H1 (cell line): ENCODE results near the gene ITGA8. TPM values are rescaled to one million over a fixed set of nuclear protein-coding genes. Genes with fewer than 3 reads are reported as not detected.
"Not testable (repeated sequence)": the region's sequence is repeated elsewhere in the genome, so short reads cannot be mapped to it uniquely, and the experiment has no call there.

Source experiments
- CTCF ChIA-PET: fragments of 300-600 bp; sonication (Branson Sonifier 250); formaldehyde crosslinking; loops from one replicate; lab custom pipeline; 2021; ENCODE audit not compliant: partially characterized antibody; lab: Charles Lee
- POLR2A ChIA-PET: fragments of 300-600 bp; sonication (Branson Sonifier 250); formaldehyde crosslinking; loops from one replicate; lab custom pipeline; 2021; ENCODE audit warnings: inconsistent platforms; ENCODE audit not compliant: partially characterized antibody; lab: Charles Lee
- DNase-seq, 2 experiments: peaks; one replicate each; pipeline versions ENCODE4 v3.0.0 to v3.0.0-alpha.2; 2010 to 2022; ENCODE audit warnings: low spot score in 2 of 2, low read depth in 1 of 2, mixed read lengths in 1 of 2
- FAIRE-seq: peaks from 2 replicates; lab custom pipeline; 2011; peaks lifted over from hg19 to GRCh38; lab: Jason Lieb, UNC
- H2AFZ ChIP-seq: 2 replicates; pipeline ENCODE4 v1.8.1; 2012; ENCODE audit warnings: low read length, inconsistent platforms
- H2AK5ac ChIP-seq: 2 replicates; pipeline ENCODE4 v1.6.1; 2013; ENCODE audit warnings: low read depth, low read length
- H2BK120ac ChIP-seq: replicated peaks from 2 replicates; pipeline ENCODE3; 2013; ENCODE audit warnings: low read depth, low read length, inconsistent platforms
- H2BK12ac ChIP-seq: 2 replicates; pipeline ENCODE4 v1.6.1; 2013; ENCODE audit warnings: low read depth, low read length
- H2BK15ac ChIP-seq: 2 replicates; pipeline ENCODE4 v1.6.1; 2013; ENCODE audit warnings: low read length
- H2BK20ac ChIP-seq: 2 replicates; pipeline ENCODE4 v1.6.1; 2013; ENCODE audit warnings: low read length
- H2BK5ac ChIP-seq: 2 replicates; pipeline ENCODE4 v1.6.1; 2013; ENCODE audit warnings: low read depth, low read length
- H3K14ac ChIP-seq: 2 replicates; pipeline ENCODE4 v1.6.1; 2013; ENCODE audit warnings: inconsistent platforms; ENCODE audit not compliant: insufficient read length
- H3K18ac ChIP-seq: 2 replicates; pipeline ENCODE4 v1.6.1; 2013; ENCODE audit warnings: low read length; ENCODE audit errors: extremely low read depth
- H3K23ac ChIP-seq: 2 replicates; pipeline ENCODE4 v1.6.1; 2013; ENCODE audit warnings: inconsistent platforms; ENCODE audit not compliant: insufficient read length
- H3K23me2 ChIP-seq: 2 replicates; pipeline ENCODE4 v1.6.1; 2013; ENCODE audit warnings: low read depth, low read length
- H3K27ac ChIP-seq: 2 replicates; pipeline ENCODE4 v1.6.1; 2011; ENCODE audit warnings: low read depth, low read length, inconsistent platforms
- H3K27me3 ChIP-seq, 4 experiments: replicated peaks in 1 of 4; 1 replicate in 1 of 4; 2 replicates in 3 of 4; pipeline versions ENCODE4 v1.6.1 to v1.8.1; 2011 to 2013; ENCODE audit warnings: low read length in 3 of 4, mild to moderate bottlenecking in 3 of 4, inconsistent platforms in 2 of 4, mixed read lengths in 2 of 4, moderate library complexity in 1 of 4; ENCODE audit not compliant: control insufficient read depth in 3 of 4, insufficient read depth in 3 of 4; ENCODE audit errors: extremely low read depth in 1 of 4
- H3K36me3 ChIP-seq, 4 experiments: 2 replicates each; pipeline versions ENCODE4 v1.6.1 to v1.8.1; 2011 to 2013; ENCODE audit warnings: mild to moderate bottlenecking in 4 of 4, low read length in 3 of 4, moderate library complexity in 2 of 4, control low read depth in 1 of 4, inconsistent platforms in 1 of 4; ENCODE audit not compliant: insufficient read depth in 4 of 4, control insufficient read depth in 2 of 4
- H3K4ac ChIP-seq: replicated peaks from 2 replicates; pipeline ENCODE3; 2013; ENCODE audit warnings: low read length, low read depth, mixed read lengths, inconsistent platforms; ENCODE audit not compliant: insufficient read length
- H3K4me1 ChIP-seq, 4 experiments: replicated peaks in 1 of 4; 1 replicate in 1 of 4; 2 replicates in 3 of 4; pipeline versions ENCODE4 v1.6.1 to v1.8.1; 2011 to 2013; ENCODE audit warnings: low read length in 3 of 4, inconsistent platforms in 2 of 4, mixed read lengths in 1 of 4; ENCODE audit not compliant: insufficient read depth in 4 of 4, control insufficient read depth in 3 of 4
- H3K4me2 ChIP-seq, 2 experiments: 2 replicates each; pipeline versions ENCODE4 v1.6.1 to v1.8.1; 2011 to 2013; ENCODE audit warnings: low read depth in 2 of 2, low read length in 2 of 2, control low read depth in 1 of 2, inconsistent platforms in 1 of 2, mild to moderate bottlenecking in 1 of 2; ENCODE audit not compliant: insufficient read depth in 1 of 2
- H3K4me3 ChIP-seq, 4 experiments: fragments of 200-600, 300-600 bp in 1 of 4; sonication (generic), shearing (Covaris generic), sonication (Bioruptor Twin) in 1 of 4; 2 replicates each; pipeline versions ENCODE4 v1.5.1 to v1.8.1; 2011 to 2016; ENCODE audit warnings: low read length in 4 of 4, low read depth in 3 of 4, control low read depth in 2 of 4, inconsistent platforms in 2 of 4, mild to moderate bottlenecking in 2 of 4, mixed read lengths in 1 of 4, moderate library complexity in 1 of 4; ENCODE audit not compliant: insufficient read depth in 2 of 4; ENCODE audit errors: extremely low read depth in 1 of 4
- H3K56ac ChIP-seq: replicated peaks from 2 replicates; pipeline ENCODE3; 2013; ENCODE audit warnings: low read depth, mild to moderate bottlenecking, mixed read lengths, low read length, inconsistent platforms; ENCODE audit not compliant: insufficient read length
- H3K79me1 ChIP-seq: 2 replicates; pipeline ENCODE4 v1.6.1; 2013; ENCODE audit warnings: low read depth, low read length, control low read depth
- H3K79me2 ChIP-seq, 2 experiments: 2 replicates each; pipeline versions ENCODE4 v1.6.1 to v1.8.1; 2012 to 2013; ENCODE audit warnings: low read length in 2 of 2, mild to moderate bottlenecking in 2 of 2, inconsistent platforms in 1 of 2; ENCODE audit not compliant: insufficient read depth in 2 of 2, control insufficient read depth in 1 of 2
- H3K9ac ChIP-seq, 4 experiments: replicated peaks in 1 of 4; 1 replicate in 1 of 4; 2 replicates in 3 of 4; pipeline versions ENCODE4 v1.6.1 to v1.8.1; 2011 to 2013; ENCODE audit warnings: low read depth in 3 of 4, low read length in 3 of 4, control low read depth in 2 of 4, mild to moderate bottlenecking in 2 of 4, moderate library complexity in 2 of 4, inconsistent platforms in 1 of 4; ENCODE audit errors: extremely low read depth in 1 of 4
- H3K9me3 ChIP-seq, 2 experiments: 2 replicates each; pipeline versions ENCODE4 v1.6.1 to v1.8.1; 2012 to 2013; ENCODE audit warnings: mild to moderate bottlenecking in 2 of 2, moderate library complexity in 2 of 2, control low read depth in 1 of 2, inconsistent platforms in 1 of 2, low read depth in 1 of 2, low read length in 1 of 2, mixed read lengths in 1 of 2; ENCODE audit not compliant: insufficient read depth in 2 of 2
- H4K20me1 ChIP-seq, 2 experiments: replicated peaks in 1 of 2; 2 replicates each; pipeline versions ENCODE3 to v1.8.1; 2011 to 2013; ENCODE audit warnings: inconsistent platforms in 2 of 2, low read length in 2 of 2, mild to moderate bottlenecking in 1 of 2; ENCODE audit not compliant: insufficient read depth in 2 of 2, control insufficient read depth in 1 of 2
- H4K5ac ChIP-seq: 2 replicates; pipeline ENCODE4 v1.6.1; 2013; ENCODE audit warnings: low read length, low read depth, mixed read lengths, inconsistent platforms; ENCODE audit not compliant: insufficient read length
- H4K8ac ChIP-seq: 2 replicates; pipeline ENCODE4 v1.8.0; 2013; ENCODE audit warnings: mild to moderate bottlenecking, moderate library complexity, low read length, inconsistent platforms; ENCODE audit not compliant: insufficient read depth; ENCODE audit errors: extremely low read depth
- H4K91ac ChIP-seq: replicated peaks from 2 replicates; pipeline ENCODE3; 2013; ENCODE audit warnings: low read length, mixed read lengths, inconsistent platforms; ENCODE audit not compliant: insufficient read length
- WGBS, 2 experiments: shearing (Covaris generic) in 1 of 2; methylation state at CpG; one replicate each; pipeline versions ENCODE4 v1.1.6 to v1.1.7; 2013 to 2015; ENCODE audit warnings: low lambda C conversion rate in 2 of 2, mixed read lengths in 2 of 2, inconsistent platforms in 1 of 2, low coverage in 1 of 2, missing lambda C conversion rate in 1 of 2; ENCODE audit not compliant: insufficient replicate concordance in 2 of 2, insufficient coverage in 1 of 2, insufficient read length in 1 of 2; ENCODE audit errors: extremely low coverage in 1 of 2, missing lambda C conversion rate in 1 of 2; 5-methylcytosine and 5-hydroxymethylcytosine counted together
- polyA plus RNA-seq, 7 experiments: library from polyadenylated mRNA; depleted of rRNA in 3 of 7; stranded (reverse) in 5 of 7; unstranded in 2 of 7; fragments of >200 nt in 5 of 7; fragments of 200-250 nt in 2 of 7; gene quantifications; 1 replicate in 5 of 7; 2 replicates in 1 of 7; 4 replicates in 1 of 7; pipeline versions ENCODE4 v1.2.1 to v1.2.3, GENCODE V29; 2011 to 2013; ENCODE audit warnings: missing spikeins in 2 of 7, mixed read lengths in 2 of 7
- total RNA-seq: library from RNA; stranded (reverse); fragmentation: NEBNext Ultra II Directional; extraction: Animal tissue kit (Norgen Biotek cat#: 25700); gene quantifications from 2 replicates; pipeline ENCODE4 v1.2.1, GENCODE V29; 2021

ITGA8 gene
- total and polyA plus RNA-seq, 2 of the 8 experiments (the other 6 are each of a cell fraction or from before 2014, with no cell fraction given): not detected

GRCh38 chr10:15582972-15583371 is 136.8 kb downstream of the ITGA8 start:
- H3K4me3 ChIP-seq, H3K9ac ChIP-seq, H4K5ac ChIP-seq, H2BK15ac ChIP-seq, H2BK120ac ChIP-seq, H2AK5ac ChIP-seq, H3K27me3 ChIP-seq, H3K4me2 ChIP-seq, H4K91ac ChIP-seq, H2AFZ ChIP-seq, H3K79me1 ChIP-seq, POLR2A ChIA-PET, H4K8ac ChIP-seq, H3K9me3 ChIP-seq, H3K36me3 ChIP-seq, FAIRE-seq, H3K4me1 ChIP-seq, H4K20me1 ChIP-seq, H2BK20ac ChIP-seq, H3K79me2 ChIP-seq, H3K4ac ChIP-seq, H3K23me2 ChIP-seq, H3K14ac ChIP-seq, H2BK12ac ChIP-seq, H3K18ac ChIP-seq, CTCF ChIA-PET, DNase-seq, H3K56ac ChIP-seq, H3K27ac ChIP-seq, H2BK5ac ChIP-seq, H3K23ac ChIP-seq: not testable (repeated sequence)
- 92% methylated on average over 2 of the region's 2 CpGs; no CpG with 5 or more reads in 1 of the 2 experiments for whole genome bisulfite sequencing, 2 experiments
